A673 (cell line): ENCODE results near the gene IRAK3. TPM values are rescaled to one million over a fixed set of nuclear protein-coding genes. Genes with fewer than 3 reads are reported as not detected.

ENCODE experiments used
- BruUV-seq: library from RNA; stranded (reverse); fragments of 400-500 nt; replicated peaks from 2 replicates; lab custom pipeline; 2021; lab: Mats Ljungman, UMichigan
- CTCF ChIA-PET: fragments of 300-600 bp; sonication (Branson Sonifier 250); formaldehyde crosslinking; loops from one replicate; lab custom pipeline; 2022; ENCODE audit warnings: antibody characterized with exemption; lab: Charles Lee
- POLR2A ChIA-PET: fragments of 300-600 bp; sonication (Branson Sonifier 250); formaldehyde crosslinking; loops from one replicate; lab custom pipeline; 2022; ENCODE audit warnings: antibody characterized with exemption; ENCODE audit not compliant: low non-redundant PET; lab: Charles Lee
- DNase-seq: peaks from one replicate; pipeline ENCODE4 v3.0.0-alpha.2; 2015; ENCODE audit warnings: low spot score
- H3K27ac ChIP-seq: fragments of 200-600 bp; sonication (generic); 2 replicates; pipeline ENCODE4 v1.5.1; 2016; ENCODE audit warnings: mixed run types, low read depth, mild to moderate bottlenecking, mixed read lengths, antibody characterized with exemption, low read length; ENCODE audit not compliant: poor library complexity, severe bottlenecking
- H3K27me3 ChIP-seq: fragments of 200-600 bp; sonication (generic); replicated peaks from 2 replicates; pipeline ENCODE4 v1.6.1; 2017; ENCODE audit warnings: mixed run types, low read depth, mild to moderate bottlenecking, mixed read lengths, antibody characterized with exemption, low read length; ENCODE audit not compliant: insufficient read depth, poor library complexity
- H3K36me3 ChIP-seq: fragments of 200-600 bp; sonication (generic); 2 replicates; pipeline ENCODE4 v1.6.1; 2016; ENCODE audit warnings: mixed run types, mild to moderate bottlenecking, mixed read lengths, antibody characterized with exemption, low read length; ENCODE audit not compliant: insufficient read depth, poor library complexity, severe bottlenecking
- H3K4me1 ChIP-seq: fragments of 200-600 bp; sonication (generic); 2 replicates; pipeline ENCODE4 v1.6.1; 2017; ENCODE audit warnings: mixed run types, mild to moderate bottlenecking, mixed read lengths, antibody characterized with exemption, low read length; ENCODE audit not compliant: insufficient read depth, poor library complexity, severe bottlenecking
- H3K4me3 ChIP-seq: fragments of 200-600 bp; sonication (generic); 2 replicates; pipeline ENCODE4 v1.5.1; 2016; ENCODE audit warnings: low read depth, mixed run types, mild to moderate bottlenecking, mixed read lengths, low read length; ENCODE audit not compliant: poor library complexity, severe bottlenecking
- H3K9me3 ChIP-seq: fragments of 200-600 bp; sonication (generic); 2 replicates; pipeline ENCODE4 v1.6.1; 2016; ENCODE audit warnings: mixed run types, low read depth, mild to moderate bottlenecking, mixed read lengths, antibody characterized with exemption, low read length; ENCODE audit not compliant: poor library complexity, severe bottlenecking
- CTCF ChIP-seq: fragments of 300-800, 200-600 bp; sonication (generic); conservative IDR thresholded peaks from 2 replicates; pipeline ENCODE4 v1.5.1; 2017; ENCODE audit warnings: low read depth, mild to moderate bottlenecking, antibody characterized with exemption, low read length, moderate library complexity, mixed read lengths
- EZH2 ChIP-seq: fragments of 200-600 bp; sonication (generic); IDR thresholded peaks from 2 replicates; pipeline ENCODE4 v1.6.1; 2017; ENCODE audit warnings: borderline replicate concordance, low read depth, mild to moderate bottlenecking, mixed read lengths, antibody characterized with exemption, low read length; ENCODE audit not compliant: poor library complexity, severe bottlenecking
- intact Hi-C: fragments of 100-400 bp; cut with micrococcal nuclease; formaldehyde crosslinking; loops from one replicate; pipeline ENCODE4 v1.10.0; 2022; ENCODE audit not compliant: unreplicated experiment
- total RNA-seq: library from RNA; stranded (reverse); gene quantifications from 2 replicates; pipeline ENCODE4 v1.2.3, GENCODE V29; 2021

The IRAK3 gene
- total RNA-seq, 1 experiment from 2014 or later, result 0.19 TPM

- BruUV-seq, result no TSS peak
- no peak overlapping the region for H3K27ac ChIP-seq
- TF ChIP-seq CTCF (no peak), EZH2 (no peak)
- H3K4me1 ChIP-seq, result no peaks in the 10 kb centered on the region
- H3K9me3 ChIP-seq, result no peaks in the 10 kb centered on the region
- H3K4me3 ChIP-seq, result no peak overlapping the region
- no peaks in the 10 kb centered on the region for H3K27me3 ChIP-seq
- no peaks in the 10 kb centered on the region for H3K36me3 ChIP-seq
- DNase-seq, result no peak
- ChIA-PET CTCF (no interaction called here), POLR2A (no interaction called here)
- intact Hi-C loops, result no loop called here
Observed at GRCh38 chr12:66275040-66275439, 86.0 kb downstream of the IRAK3 start.

- CTCF ChIA-PET, result no interaction called here
- POLR2A ChIA-PET, result no interaction called here
- no peak overlapping the region for H3K4me3 ChIP-seq
- TF ChIP-seq EZH2 (no peak), CTCF (peak; percentile 63)
- BruUV-seq, result no TSS peak
- no peaks in the 10 kb centered on the region for H3K36me3 ChIP-seq
- no peaks in the 10 kb centered on the region for H3K4me1 ChIP-seq
- intact Hi-C loops, result no loop called here
- no peaks in the 10 kb centered on the region for H3K9me3 ChIP-seq
- DNase-seq, result peak; percentile 49
- no peaks in the 10 kb centered on the region for H3K27me3 ChIP-seq
- H3K27ac ChIP-seq, result no peak overlapping the region
Observed at GRCh38 chr12:66279123-66279712, 90.2 kb downstream of the IRAK3 start.

- POLR2A ChIA-PET, result no interaction called here
- no TSS peak for BruUV-seq
- Histone ChIP-seq H3K36me3 (no peaks in the 10 kb centered on the region), H3K27me3 (no peaks in the 10 kb centered on the region), H3K27ac (no peak overlapping the region), H3K9me3 (no peaks in the 10 kb centered on the region), H3K4me1 (no peaks in the 10 kb centered on the region), H3K4me3 (no peak overlapping the region)
- DNase-seq, result no peak
- no peak for TF ChIP-seq EZH2
- no peak for TF ChIP-seq CTCF
- intact Hi-C loops, result no loop called here
- CTCF ChIA-PET, result no interaction called here
Observed at GRCh38 chr12:66280561-66280960, 91.5 kb downstream of the IRAK3 start.
